Endothelial cell of umbilical vein (primary cell): ENCODE results near the gene WNT9B. TPM values are rescaled to one million over a fixed set of nuclear protein-coding genes. Genes with fewer than 3 reads are reported as not detected.

Source experiments
- BruUV-seq: library from RNA; stranded (reverse); fragments of 400-500 nt; replicated peaks from 2 replicates; lab custom pipeline; 2021; lab: Mats Ljungman, UMichigan
- CTCF ChIA-PET: fragments of 300-600, 350-600 bp; sonication (Branson Sonifier 250); formaldehyde crosslinking; loops from one replicate; lab custom pipeline; 2021; ENCODE audit warnings: antibody characterized with exemption, inconsistent platforms; lab: Charles Lee
- POLR2A ChIA-PET: fragments of 300-600, 350-600 bp; sonication (Branson Sonifier 250); formaldehyde crosslinking; loops from one replicate; lab custom pipeline; 2021; ENCODE audit warnings: antibody characterized with exemption, inconsistent platforms; lab: Charles Lee
- DNase-seq: peaks from one replicate; pipeline ENCODE4 v3.0.0-alpha.2; 2011; ENCODE audit warnings: low read depth, low spot score
- FAIRE-seq: peaks from 2 replicates; lab custom pipeline; 2011; peaks lifted over from hg19 to GRCh38; lab: Jason Lieb, UNC
- H2AFZ ChIP-seq: 2 replicates; pipeline ENCODE4 v1.6.0; 2012; ENCODE audit warnings: low read depth, low read length, control low read depth, inconsistent platforms
- H3K27ac ChIP-seq: 2 replicates; pipeline ENCODE4 v1.5.1; 2011; ENCODE audit warnings: low read depth, mild to moderate bottlenecking, control low read depth, low read length, moderate library complexity; ENCODE audit not compliant: insufficient read depth
- H3K27me3 ChIP-seq, 2 experiments: 2 replicates each; pipeline versions ENCODE4 v1.6.0 to v1.6.1; 2011; ENCODE audit warnings: low read length in 2 of 2, mixed read lengths in 1 of 2; ENCODE audit not compliant: control insufficient read depth in 2 of 2, insufficient read depth in 2 of 2
- H3K36me3 ChIP-seq, 2 experiments: 2 replicates in 1 of 2; 3 replicates in 1 of 2; pipeline ENCODE4 v1.5.1; 2011; ENCODE audit warnings: low read length in 2 of 2, mild to moderate bottlenecking in 1 of 2, moderate library complexity in 1 of 2; ENCODE audit not compliant: control insufficient read depth in 2 of 2, insufficient read depth in 2 of 2; ENCODE audit errors: extremely low read depth in 1 of 2
- H3K4me1 ChIP-seq: 3 replicates; pipeline ENCODE4 v1.5.1; 2011; ENCODE audit warnings: mild to moderate bottlenecking, low read length; ENCODE audit not compliant: control insufficient read depth, insufficient read depth; ENCODE audit errors: extremely low read depth
- H3K4me2 ChIP-seq: 2 replicates; pipeline ENCODE4 v1.6.1; 2011; ENCODE audit warnings: low read length, control low read depth, mixed read lengths; ENCODE audit not compliant: insufficient read depth
- H3K4me3 ChIP-seq, 3 experiments: fragments of 200-600 bp in 1 of 3; sonication (generic), shearing (Covaris generic) in 1 of 3; replicated peaks in 1 of 3; 2 replicates each; pipeline ENCODE4 v1.5.1; 2011 to 2016; ENCODE audit warnings: control low read depth in 3 of 3, low read length in 3 of 3, mild to moderate bottlenecking in 2 of 3, inconsistent platforms in 1 of 3, low read depth in 1 of 3, moderate library complexity in 1 of 3; ENCODE audit not compliant: insufficient read depth in 1 of 3
- H3K79me2 ChIP-seq: 2 replicates; pipeline ENCODE4 v1.6.0; 2012; ENCODE audit warnings: low read length, inconsistent platforms; ENCODE audit not compliant: control insufficient read depth, insufficient read depth
- H3K9ac ChIP-seq: replicated peaks from 2 replicates; pipeline ENCODE3; 2011; ENCODE audit warnings: low read length, control low read depth; ENCODE audit not compliant: insufficient read depth; ENCODE audit errors: extremely low read depth
- H3K9me1 ChIP-seq: replicated peaks from 3 replicates; pipeline ENCODE4 v1.6.0; 2011; ENCODE audit warnings: mild to moderate bottlenecking, low read length; ENCODE audit not compliant: control insufficient read depth, insufficient read depth; ENCODE audit errors: extremely low read depth
- H3K9me3 ChIP-seq: replicated peaks from 2 replicates; pipeline ENCODE4 v1.5.1; 2012; ENCODE audit warnings: low read length, inconsistent platforms; ENCODE audit not compliant: control insufficient read depth, insufficient read depth
- H4K20me1 ChIP-seq: replicated peaks from 2 replicates; pipeline ENCODE3; 2011; ENCODE audit warnings: mild to moderate bottlenecking, low read length; ENCODE audit not compliant: control insufficient read depth, insufficient read depth; ENCODE audit errors: extremely low read depth
- CTCF ChIP-seq, 2 donors: IDR thresholded peaks; 1 replicate in 1 of 2; 2 replicates in 1 of 2; pipeline ENCODE4 v1.5.1; 2011; ENCODE audit warnings: low read length in 2 of 2, mild to moderate bottlenecking in 2 of 2, moderate library complexity in 2 of 2, control low read depth in 1 of 2, inconsistent platforms in 1 of 2, low read depth in 1 of 2; ENCODE audit not compliant: insufficient read depth in 1 of 2; ENCODE audit errors: extremely low read depth in 1 of 2
- EZH2 ChIP-seq: IDR thresholded peaks from 2 replicates; pipeline ENCODE4 v1.6.1; 2012; ENCODE audit warnings: borderline replicate concordance, low read depth, mild to moderate bottlenecking, moderate library complexity, low read length, inconsistent platforms; ENCODE audit not compliant: severe bottlenecking
- FOS ChIP-seq: IDR thresholded peaks from 2 replicates; pipeline ENCODE4 v1.6.1; 2011; ENCODE audit warnings: mild to moderate bottlenecking, low read length, moderate library complexity, borderline replicate concordance; ENCODE audit not compliant: insufficient read depth
- GATA2 ChIP-seq: IDR thresholded peaks from 2 replicates; pipeline ENCODE4 v1.7.0; 2011; ENCODE audit warnings: low read depth, mild to moderate bottlenecking, moderate library complexity, mixed read lengths, low read length; ENCODE audit not compliant: insufficient read length, insufficient read depth
- JUN ChIP-seq: IDR thresholded peaks from 2 replicates; pipeline ENCODE4 v1.6.1; 2011; ENCODE audit warnings: borderline replicate concordance, low read depth; ENCODE audit not compliant: insufficient read length, insufficient read depth
- MAX ChIP-seq: IDR thresholded peaks from 2 replicates; pipeline ENCODE4 v1.6.1; 2011; ENCODE audit not compliant: insufficient read depth, insufficient read length
- MYC ChIP-seq: IDR thresholded peaks from one replicate; pipeline ENCODE4 v1.6.1; 2011; ENCODE audit warnings: mild to moderate bottlenecking, low read depth, low read length
- POLR2A ChIP-seq: IDR thresholded peaks from 2 replicates; pipeline ENCODE4 v1.6.1; 2012; ENCODE audit warnings: low read depth, mild to moderate bottlenecking, control low read depth, low read length
- POLR2AphosphoS5 ChIP-seq: IDR thresholded peaks from 2 replicates; pipeline ENCODE4 v1.6.1; 2012; ENCODE audit warnings: low read depth, mild to moderate bottlenecking, control low read depth, low read length, moderate library complexity; ENCODE audit not compliant: insufficient read depth
- dilution Hi-C: fragments of 300-500 bp; cut with MboI; formaldehyde crosslinking; loops from one replicate; pipeline ENCODE4 v1.15.0; 2019; ENCODE audit warnings: low sequenced_read_pairs; ENCODE audit not compliant: extremely low pct_ligation_motif_present
- intact Hi-C: fragments of 100-400 bp; cut with micrococcal nuclease; formaldehyde crosslinking; loops from one replicate; pipeline ENCODE4 v1.10.0; 2022
- polyA plus RNA-seq, 4 experiments: library from polyadenylated mRNA; depleted of rRNA in 3 of 4; stranded (reverse) in 3 of 4; unstranded in 1 of 4; fragments of >200 nt; gene quantifications; 2 replicates each; pipeline versions ENCODE4 v1.2.1 to v1.2.3, GENCODE V29; 2011 to 2012; ENCODE audit warnings: missing spikeins in 1 of 4
- total RNA-seq: library from RNA; stranded (reverse); gene quantifications from 2 replicates; pipeline ENCODE4 v1.2.3, GENCODE V29; 2021

Gene WNT9B
- total and polyA plus RNA-seq, 2 donors (not counting 3 experiments of a cell fraction or from before 2014, with no cell fraction given) = not detected

GRCh38 chr17:46873941-46874645, 22.7 kb downstream of the WNT9B start:
- intact Hi-C loops = no loop called here
- TF ChIP-seq MAX (no peak), GATA2 (no peak), EZH2 (no peak), FOS (no peak), POLR2AphosphoS5 (no peak), JUN (no peak), MYC (no peak), POLR2A (no peak), CTCF (IDR thresholded peaks at IDR 0.05; ENCODE audit: extremely low read depth in 1 of 2, insufficient read depth in 1 of 2, low read depth in 1 of 2, low read length in 2 of 2) (no peak)
- no TSS peak for BruUV-seq
- H3K9me1 ChIP-seq = no peaks in the 10 kb centered on the region
- no peaks in the 10 kb centered on the region for H3K36me3 ChIP-seq
- H3K4me2 ChIP-seq = no peak overlapping the region
- no peak overlapping the region for H3K4me3 ChIP-seq
- no peak for DNase-seq
- dilution Hi-C loops = no loop called here
- CTCF ChIA-PET = no interaction called here
- H3K9me3 ChIP-seq = no peaks in the 10 kb centered on the region
- H3K27me3 ChIP-seq = no peaks in the 10 kb centered on the region
- H3K4me1 ChIP-seq = no peaks in the 10 kb centered on the region
- no peak for FAIRE-seq
- H3K79me2 ChIP-seq = no peaks in the 10 kb centered on the region
- POLR2A ChIA-PET = no interaction called here
- H4K20me1 ChIP-seq = no peaks in the 10 kb centered on the region
- no peak overlapping the region for H3K9ac ChIP-seq
- H3K27ac ChIP-seq = no peak overlapping the region
- H2AFZ ChIP-seq = no peak overlapping the region
